ENCODE measurements around the gene CCDC12.

DNA sequence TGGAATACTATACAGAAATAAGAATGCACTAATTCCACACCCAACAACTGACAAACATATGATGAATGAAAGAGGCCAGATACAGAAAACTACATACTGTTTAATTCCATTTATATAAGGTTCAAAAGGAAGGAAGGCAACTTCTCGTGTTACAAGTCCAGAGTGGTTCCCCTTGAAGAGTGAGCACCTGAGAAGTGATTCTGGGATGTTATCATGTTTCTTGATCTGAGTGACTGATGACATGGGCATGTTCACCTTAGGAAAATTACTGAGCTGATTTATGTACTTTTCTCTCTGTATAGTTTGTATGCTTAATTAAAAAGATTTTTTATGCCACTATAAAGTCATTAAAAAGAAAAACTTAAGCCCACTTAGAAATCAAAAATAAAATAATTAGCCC lies 13.6 kb downstream of the CCDC12 start:
- no peak for TF ChIP-seq POLR2A (IDR thresholded peaks at IDR 0.05)
- TF ChIP-seq, protein P1, sequence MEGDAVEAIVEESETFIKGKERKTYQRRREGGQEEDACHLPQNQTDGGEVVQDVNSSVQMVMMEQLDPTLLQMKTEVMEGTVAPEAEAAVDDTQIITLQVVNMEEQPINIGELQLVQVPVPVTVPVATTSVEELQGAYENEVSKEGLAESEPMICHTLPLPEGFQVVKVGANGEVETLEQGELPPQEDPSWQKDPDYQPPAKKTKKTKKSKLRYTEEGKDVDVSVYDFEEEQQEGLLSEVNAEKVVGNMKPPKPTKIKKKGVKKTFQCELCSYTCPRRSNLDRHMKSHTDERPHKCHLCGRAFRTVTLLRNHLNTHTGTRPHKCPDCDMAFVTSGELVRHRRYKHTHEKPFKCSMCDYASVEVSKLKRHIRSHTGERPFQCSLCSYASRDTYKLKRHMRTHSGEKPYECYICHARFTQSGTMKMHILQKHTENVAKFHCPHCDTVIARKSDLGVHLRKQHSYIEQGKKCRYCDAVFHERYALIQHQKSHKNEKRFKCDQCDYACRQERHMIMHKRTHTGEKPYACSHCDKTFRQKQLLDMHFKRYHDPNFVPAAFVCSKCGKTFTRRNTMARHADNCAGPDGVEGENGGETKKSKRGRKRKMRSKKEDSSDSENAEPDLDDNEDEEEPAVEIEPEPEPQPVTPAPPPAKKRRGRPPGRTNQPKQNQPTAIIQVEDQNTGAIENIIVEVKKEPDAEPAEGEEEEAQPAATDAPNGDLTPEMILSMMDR (IDR thresholded peaks at IDR 0.05), result no peak
